Inflammatory macrophage treated with lipopolysaccharide for 4 hours (primary cell): ENCODE measurements around the gene PID1.

ENCODE experiments used
- DNase-seq: peaks from one replicate; pipeline ENCODE4 v3.0.0-alpha.2; 2020

PID1 gene

DNA sequence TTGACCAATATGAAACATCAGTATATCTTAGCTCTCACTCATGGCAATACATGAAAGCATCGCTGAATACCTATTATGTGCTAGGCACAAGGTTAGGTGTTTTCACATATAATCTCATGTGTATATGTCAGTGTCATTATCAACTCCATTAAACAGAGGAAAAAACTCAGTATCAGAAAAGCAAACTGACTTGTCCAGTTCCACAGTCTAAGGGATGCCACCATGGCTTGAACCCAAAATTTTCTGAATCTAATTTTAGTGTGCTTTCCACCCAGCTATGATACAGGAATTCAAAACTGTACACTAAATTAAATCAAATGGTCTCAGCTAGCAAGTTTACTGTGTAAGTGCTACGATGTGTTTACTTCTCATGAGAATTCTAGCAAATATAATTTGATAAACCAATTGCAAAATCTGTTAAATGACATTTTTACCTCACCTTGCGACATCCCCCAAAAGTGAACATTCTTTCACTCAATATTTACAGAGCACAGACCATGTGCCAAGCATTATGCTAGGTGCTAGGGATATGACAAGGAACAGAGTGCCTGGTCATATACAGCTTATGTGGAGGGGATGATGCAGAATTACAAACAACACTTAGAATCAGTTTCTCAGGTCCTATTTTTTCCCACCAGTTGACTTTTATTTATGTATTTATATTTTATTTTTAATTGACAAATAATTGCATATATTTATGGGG is 211.6 kb downstream of the PID1 start:
- DNase-seq = no peak

GRCh38 chr2:229057976-229058553 is 213.0 kb downstream of the PID1 start:
- no peak for DNase-seq

GRCh38 chr2:229054311-229054710 is 216.8 kb downstream of the PID1 start:
- DNase-seq = no peak

DNA sequence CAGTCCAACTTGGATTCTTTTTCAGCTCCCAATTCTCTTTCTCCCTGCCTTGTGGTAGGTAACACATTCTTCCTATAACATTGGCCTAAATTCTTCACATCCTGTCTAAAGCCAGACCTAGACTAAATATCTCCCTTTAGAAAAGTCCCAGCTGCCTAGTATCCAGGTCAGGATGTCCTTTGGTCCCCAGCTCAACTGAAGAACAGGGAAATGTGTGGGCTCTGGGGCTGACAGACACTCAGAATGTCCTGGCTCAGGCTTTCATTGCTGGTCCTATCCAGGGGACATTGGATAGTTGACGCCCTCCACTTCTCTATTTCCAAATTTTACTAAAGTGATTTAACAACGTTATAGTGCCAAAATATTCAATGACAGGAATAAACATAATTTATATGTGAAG is 219.3 kb downstream of the PID1 start:
- no peak for DNase-seq

DNA sequence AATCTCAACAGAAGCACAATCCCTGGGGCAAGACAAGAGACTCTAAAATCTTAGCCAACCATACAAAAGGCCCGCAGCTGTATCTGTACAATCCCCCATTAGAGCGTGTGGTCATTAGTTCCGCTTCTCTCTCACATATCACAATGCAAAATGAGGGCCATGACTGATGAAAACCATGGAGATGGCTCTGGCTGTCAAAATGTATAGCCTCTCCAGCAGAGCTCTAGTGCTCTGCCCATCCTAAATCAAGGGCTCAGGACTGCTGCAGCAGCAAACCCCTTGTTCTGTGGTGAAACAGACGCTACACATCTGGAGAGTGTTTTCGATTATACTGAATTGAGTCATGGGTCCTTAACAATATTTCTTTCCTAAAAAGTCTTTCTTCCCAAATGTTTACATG is 221.0 kb downstream of the PID1 start:
- no peak for DNase-seq

GRCh38 chr2:229048134-229048533 is 223.0 kb downstream of the PID1 start:
- DNase-seq = no peak

DNA sequence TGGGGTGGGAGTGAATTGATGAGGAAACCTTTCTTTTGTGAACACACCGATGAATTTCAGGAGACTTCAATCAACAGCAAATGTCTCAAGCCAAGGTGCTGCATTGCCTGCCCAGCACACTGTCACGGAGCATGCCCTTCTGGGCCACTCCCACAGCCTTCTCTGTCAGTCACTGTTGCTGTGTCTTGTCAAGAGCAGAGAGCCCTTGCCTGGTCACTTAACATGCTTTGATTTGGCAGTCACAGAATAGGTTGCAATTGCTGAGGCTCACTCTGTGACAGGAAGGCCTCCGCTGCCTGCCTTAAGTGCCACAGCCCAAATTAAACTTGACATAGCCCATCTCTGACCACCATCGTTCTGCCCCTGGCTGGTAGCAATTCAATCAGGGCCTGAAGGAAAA is 225.4 kb downstream of the PID1 start:
- DNase-seq = no peak

DNA sequence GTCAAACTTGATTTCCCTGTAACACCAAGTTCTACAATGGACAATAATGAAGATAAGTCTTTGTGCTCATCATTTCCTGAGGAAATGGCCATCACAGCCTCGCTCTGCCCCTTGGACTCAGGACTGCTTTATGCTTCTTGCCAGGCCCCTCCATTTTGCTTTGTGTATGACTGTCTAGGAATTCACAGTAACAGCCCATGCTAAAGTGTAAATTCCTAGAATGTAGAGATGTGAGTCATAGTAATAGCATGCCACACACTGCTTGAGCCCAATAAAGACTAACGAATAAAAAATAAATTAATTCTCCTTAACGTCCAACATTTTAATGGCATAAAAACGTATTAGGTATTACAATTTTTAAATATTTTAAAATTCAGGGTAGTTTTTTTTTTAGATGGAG is 226.5 kb downstream of the PID1 start:
- DNase-seq = no peak

GRCh38 chr2:229043681-229044080 is 227.4 kb downstream of the PID1 start:
- no peak for DNase-seq

DNA sequence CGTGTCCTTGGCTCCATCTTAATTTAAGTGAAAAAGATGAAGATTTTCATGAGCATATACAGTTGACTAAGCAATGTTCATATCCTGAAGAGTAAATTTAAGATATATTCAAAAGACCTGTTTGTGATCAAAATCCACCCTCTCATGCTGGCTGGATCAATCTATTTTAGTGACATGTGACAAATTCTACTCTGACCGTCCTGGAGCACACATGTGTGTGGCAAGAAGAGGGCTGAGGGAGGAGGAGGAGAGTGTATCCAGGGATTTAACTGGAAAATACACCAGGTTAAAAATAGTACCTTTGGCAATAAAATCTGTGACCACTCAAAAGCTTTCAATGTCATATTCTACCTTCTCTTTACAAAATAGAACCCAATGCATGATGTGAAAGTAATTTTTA is 228.7 kb downstream of the PID1 start:
- DNase-seq = no peak

- DNase-seq = no peak
These were observed 229.4 kb downstream of the PID1 start for GRCh38 chr2:229041691-229042090.

DNA sequence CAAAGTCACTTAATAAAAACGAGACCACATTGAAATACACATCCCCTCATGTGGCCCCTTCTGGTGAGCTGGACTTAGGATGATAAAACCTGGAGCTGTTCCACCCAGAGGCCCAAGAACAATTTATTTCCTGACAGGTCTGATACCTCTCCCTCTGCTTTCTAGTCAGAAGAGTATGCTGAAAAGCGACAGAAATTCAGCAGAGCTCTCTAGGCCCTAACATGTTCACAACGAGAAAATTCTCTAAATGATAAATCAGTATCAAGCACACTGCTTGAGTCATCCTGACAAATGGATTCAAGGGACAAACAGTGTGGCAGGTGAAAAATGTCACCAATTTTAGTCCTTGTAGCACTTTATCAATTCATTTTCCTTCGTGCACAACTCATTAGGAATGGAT is 233.5 kb downstream of the PID1 start:
- DNase-seq = no peak

GRCh38 chr2:229033816-229034215 is 237.3 kb downstream of the PID1 start:
- DNase-seq = no peak

DNA sequence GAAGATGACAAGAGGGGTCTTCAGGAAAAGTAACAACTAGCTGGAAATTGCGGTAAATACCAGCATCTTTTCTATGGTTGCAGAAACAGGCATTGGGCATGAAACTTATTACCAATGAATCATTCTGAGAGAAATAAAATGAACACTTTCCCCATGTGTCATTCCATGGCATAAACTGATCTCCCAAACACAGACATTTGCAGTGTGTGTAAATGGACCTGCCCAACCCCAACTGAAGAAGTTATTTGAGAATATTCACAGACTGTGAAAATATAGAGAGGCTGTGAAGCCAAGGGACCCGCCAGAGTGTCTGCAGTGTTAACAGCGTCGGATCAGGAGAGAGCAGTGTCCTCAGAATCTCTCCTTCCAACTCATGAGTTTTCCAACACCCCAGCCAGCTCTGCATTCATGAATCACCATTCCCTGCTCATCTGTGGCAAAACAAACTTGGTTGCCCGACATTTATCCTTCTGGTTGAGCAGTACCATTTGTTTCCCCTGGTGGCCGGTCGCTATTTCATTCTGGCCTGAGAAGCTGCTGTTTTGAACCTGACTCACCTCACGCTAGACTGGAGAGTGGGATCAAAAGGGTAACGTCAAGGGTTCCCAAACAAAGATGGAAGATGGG is 238.4 kb downstream of the PID1 start:
- DNase-seq = no peak

DNA sequence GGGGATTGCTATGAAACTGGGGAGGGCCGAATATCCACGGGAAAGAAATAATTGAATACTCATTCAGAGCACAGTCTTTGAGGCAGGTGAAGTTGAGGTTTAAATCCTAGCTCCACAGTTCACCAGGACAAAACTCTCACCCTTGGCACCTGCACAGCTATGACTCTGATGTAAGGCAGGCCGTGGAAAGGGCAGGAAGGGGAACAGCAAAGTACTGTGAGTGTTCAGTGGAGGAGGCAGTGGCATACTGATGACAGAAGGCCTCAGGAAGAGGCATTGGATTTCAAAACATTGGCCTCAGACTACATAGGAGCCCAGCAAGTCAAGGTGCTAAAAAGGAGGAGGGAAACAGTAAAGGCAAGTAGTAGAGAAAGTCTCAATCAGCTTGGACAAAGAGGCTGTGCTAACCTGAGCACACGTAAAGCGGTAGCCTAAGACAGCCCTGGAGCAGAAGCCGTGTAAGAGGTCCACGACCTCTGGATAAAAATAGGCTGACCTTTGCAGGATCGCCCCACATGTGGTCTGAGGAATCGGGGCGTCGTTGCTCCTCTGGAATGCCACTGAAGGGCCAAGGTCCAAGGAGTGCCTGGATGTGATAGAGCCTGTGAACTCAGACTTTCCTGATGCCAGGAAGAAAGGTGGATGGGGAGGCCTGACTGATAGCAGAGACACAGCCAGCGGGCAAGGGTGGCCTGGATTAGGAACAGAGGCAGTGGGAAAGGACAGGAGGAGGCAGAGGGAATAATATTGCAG is 243.6 kb downstream of the PID1 start:
- DNase-seq = no peak

- DNase-seq = no peak
These were observed 245.4 kb downstream of the PID1 start for GRCh38 chr2:229025653-229026052.

DNA sequence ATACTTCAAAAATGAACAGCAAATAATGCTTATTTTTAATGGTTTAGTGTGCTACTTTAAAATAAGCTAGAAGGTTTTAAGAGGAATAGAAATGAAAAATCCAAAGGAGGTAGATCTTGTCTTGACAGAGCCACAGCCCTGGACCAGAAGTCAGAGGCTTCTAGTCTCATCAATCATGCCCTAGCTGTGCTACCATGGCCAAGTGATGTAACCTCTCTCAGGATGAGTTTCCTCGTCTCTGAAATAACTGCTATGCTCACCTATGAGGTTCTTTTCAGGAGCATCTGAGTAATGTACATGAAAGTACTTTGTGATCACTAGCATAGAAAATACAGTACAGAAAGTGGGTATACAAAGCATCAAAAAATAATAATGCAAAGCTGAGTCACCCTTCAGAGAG is 248.4 kb downstream of the PID1 start:
- no peak for DNase-seq

GRCh38 chr2:229022071-229022470 is 249.0 kb downstream of the PID1 start:
- no peak for DNase-seq

DNA sequence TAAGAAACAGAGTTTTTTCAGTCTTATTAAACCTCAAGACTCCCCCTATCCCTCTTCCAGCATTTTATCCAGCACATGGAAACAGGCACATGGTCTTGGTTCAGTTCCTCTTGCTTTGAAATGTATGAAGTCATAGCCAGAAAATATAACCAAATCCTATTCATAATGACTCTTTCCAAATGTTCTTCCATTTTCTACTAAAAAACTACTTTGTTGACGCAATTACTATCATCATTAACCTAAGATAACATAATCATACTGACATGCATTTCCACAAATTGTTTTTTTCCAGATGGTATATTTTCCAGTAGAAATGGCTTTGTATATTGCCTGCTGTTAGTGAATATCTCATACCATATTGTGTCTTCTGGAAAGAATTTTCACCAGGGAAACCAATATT is 261.3 kb downstream of the PID1 start:
- DNase-seq = no peak

- DNase-seq = no peak
These were observed 267.8 kb downstream of the PID1 start for GRCh38 chr2:229003256-229003655.

GRCh38 chr2:229001196-229001595 is 269.9 kb downstream of the PID1 start:
- no peak for DNase-seq

DNA sequence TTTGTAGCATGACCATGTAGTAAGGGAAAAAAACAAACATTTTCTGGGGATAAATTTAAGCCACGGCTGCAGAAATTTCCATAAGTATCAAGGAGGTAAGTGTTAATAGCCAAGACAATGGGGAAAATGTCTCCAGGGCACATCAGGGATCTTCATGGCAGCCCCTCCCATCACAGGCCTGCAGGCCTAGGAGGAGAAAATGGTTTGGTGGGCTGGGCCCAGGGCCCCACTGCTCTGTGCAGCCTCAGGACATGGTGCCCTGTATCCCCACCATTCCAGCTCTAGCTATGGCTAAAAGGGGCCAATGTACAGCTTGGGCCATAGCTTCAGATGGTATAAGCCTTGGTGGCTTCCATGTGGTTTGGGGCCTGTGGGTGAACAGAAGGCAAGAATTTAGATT is 271.8 kb downstream of the PID1 start:
- DNase-seq = no peak

DNA sequence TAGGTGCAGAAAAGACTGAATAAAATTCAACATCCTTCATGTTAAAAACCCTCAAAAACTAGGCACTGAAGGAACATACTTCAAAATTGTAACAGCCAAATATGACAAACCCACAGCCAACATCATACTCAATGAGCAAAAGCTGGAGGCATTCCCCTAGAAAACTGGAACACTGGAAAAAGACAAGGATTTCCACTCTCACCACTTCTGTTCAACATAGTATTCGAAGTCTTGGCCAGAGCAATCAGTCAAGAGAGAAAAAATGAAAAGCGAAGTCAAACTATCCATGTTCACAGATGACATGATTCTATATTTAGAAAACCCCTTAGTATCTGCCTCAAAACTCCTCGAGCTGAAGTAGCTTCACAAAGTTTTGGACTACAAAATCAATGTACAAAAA is 282.3 kb downstream of the PID1 start:
- no peak for DNase-seq
